ENCODE results near the gene TNKS1BP1. TPM values are rescaled to one million over a fixed set of nuclear protein-coding genes. Genes with fewer than 3 reads are reported as not detected.

The TNKS1BP1 gene
- total RNA-seq, 1 experiment from 2014 or later, result 27.1 TPM

GRCh38 chr11:57359896-57360690 lies 35.3 kb upstream of the TNKS1BP1 start:
- Histone ChIP-seq H3K4me3 (no peak overlapping the region), H3K4me1 (replicated peaks) (no peaks in the 10 kb centered on the region), H3K27ac (no peak overlapping the region), H3K27me3 (replicated peaks) (peaks cover 13% of the 10 kb centered on the region), H3K36me3 (no peaks in the 10 kb centered on the region), H3K9me3 (replicated peaks) (no peaks in the 10 kb centered on the region)
- no peak for DNase-seq (ENCODE audit: low read depth in 1 of 2, low spot score in 2 of 2)

GRCh38 chr11:57359396-57359795 lies 34.6 kb upstream of the TNKS1BP1 start:
- DNase-seq (ENCODE audit: low read depth in 1 of 2, low spot score in 2 of 2), result no peak
- Histone ChIP-seq H3K4me3 (no peak overlapping the region), H3K27ac (no peak overlapping the region), H3K4me1 (replicated peaks) (no peaks in the 10 kb centered on the region), H3K9me3 (replicated peaks) (no peaks in the 10 kb centered on the region), H3K36me3 (no peaks in the 10 kb centered on the region), H3K27me3 (replicated peaks) (peaks cover 13% of the 10 kb centered on the region)

- no peaks in the 10 kb centered on the region for H3K4me1 ChIP-seq (replicated peaks)
- H3K9me3 ChIP-seq (replicated peaks), result no peaks in the 10 kb centered on the region
- H3K4me3 ChIP-seq, result no peak overlapping the region
- H3K27me3 ChIP-seq (replicated peaks), result peaks cover 13% of the 10 kb centered on the region
- DNase-seq (ENCODE audit: low read depth in 1 of 2, low spot score in 2 of 2), result no peak
- no peak overlapping the region for H3K27ac ChIP-seq
- H3K36me3 ChIP-seq, result no peaks in the 10 kb centered on the region
Measured at GRCh38 chr11:57358991-57359390, 34.2 kb upstream of the TNKS1BP1 start.

- no peak for DNase-seq (ENCODE audit: low read depth in 1 of 2, low spot score in 2 of 2)
- Histone ChIP-seq H3K27me3 (replicated peaks) (peaks cover 13% of the 10 kb centered on the region), H3K4me3 (no peak overlapping the region), H3K9me3 (replicated peaks) (no peaks in the 10 kb centered on the region), H3K36me3 (no peaks in the 10 kb centered on the region), H3K27ac (no peak overlapping the region), H3K4me1 (replicated peaks) (no peaks in the 10 kb centered on the region)
Measured at GRCh38 chr11:57358543-57358961, 33.8 kb upstream of the TNKS1BP1 start.

- no peak overlapping the region for H3K4me3 ChIP-seq
Measured at GRCh38 chr11:57357856-57358255, 33.1 kb upstream of the TNKS1BP1 start.

GRCh38 chr11:57357310-57357709 lies 32.6 kb upstream of the TNKS1BP1 start:
- Histone ChIP-seq H3K9me3 (replicated peaks) (no peaks in the 10 kb centered on the region), H3K27me3 (replicated peaks) (peaks cover 13% of the 10 kb centered on the region), H3K27ac (no peak overlapping the region), H3K4me1 (replicated peaks) (no peaks in the 10 kb centered on the region), H3K4me3 (no peak overlapping the region), H3K36me3 (no peaks in the 10 kb centered on the region)
- no peak for DNase-seq (ENCODE audit: low read depth in 1 of 2, low spot score in 2 of 2)

More at GRCh38 chr11:57357856-57358255, 33.1 kb upstream of the TNKS1BP1 start:
- H3K27ac ChIP-seq, result no peak overlapping the region
- H3K9me3 ChIP-seq (replicated peaks), result no peaks in the 10 kb centered on the region
- H3K36me3 ChIP-seq, result no peaks in the 10 kb centered on the region
- no peak for DNase-seq (ENCODE audit: low read depth in 1 of 2, low spot score in 2 of 2)
- H3K27me3 ChIP-seq (replicated peaks), result peaks cover 13% of the 10 kb centered on the region
- no peaks in the 10 kb centered on the region for H3K4me1 ChIP-seq (replicated peaks)

GRCh38 chr11:57356268-57356667 lies 31.5 kb upstream of the TNKS1BP1 start:
- Histone ChIP-seq H3K36me3 (no peaks in the 10 kb centered on the region), H3K4me3 (no peak overlapping the region), H3K4me1 (replicated peaks) (no peaks in the 10 kb centered on the region), H3K27me3 (replicated peaks) (peaks cover 10% of the 10 kb centered on the region), H3K27ac (no peak overlapping the region), H3K9me3 (replicated peaks) (no peaks in the 10 kb centered on the region)
- no peak for DNase-seq (ENCODE audit: low read depth in 1 of 2, low spot score in 2 of 2)

- Histone ChIP-seq H3K4me1 (replicated peaks) (no peaks in the 10 kb centered on the region), H3K36me3 (no peaks in the 10 kb centered on the region), H3K4me3 (no peak overlapping the region), H3K27ac (no peak overlapping the region), H3K9me3 (replicated peaks) (no peaks in the 10 kb centered on the region), H3K27me3 (replicated peaks) (peaks cover 7% of the 10 kb centered on the region)
- DNase-seq (ENCODE audit: low read depth in 1 of 2, low spot score in 2 of 2), result no peak
Measured at GRCh38 chr11:57354699-57355098, 29.9 kb upstream of the TNKS1BP1 start.

- Histone ChIP-seq H3K4me3 (no peak overlapping the region), H3K27me3 (replicated peaks) (peaks cover 6% of the 10 kb centered on the region), H3K36me3 (no peaks in the 10 kb centered on the region), H3K4me1 (replicated peaks) (no peaks in the 10 kb centered on the region), H3K9me3 (replicated peaks) (no peaks in the 10 kb centered on the region), H3K27ac (no peak overlapping the region)
- DNase-seq (ENCODE audit: low read depth in 1 of 2, low spot score in 2 of 2), result no peak
Measured at GRCh38 chr11:57353852-57354251, 29.1 kb upstream of the TNKS1BP1 start.

- H3K27me3 ChIP-seq (replicated peaks), result peaks cover 6% of the 10 kb centered on the region
Measured at GRCh38 chr11:57353446-57353845, 28.7 kb upstream of the TNKS1BP1 start.

GRCh38 chr11:57353036-57353435 lies 28.3 kb upstream of the TNKS1BP1 start:
- Histone ChIP-seq H3K9me3 (replicated peaks) (no peaks in the 10 kb centered on the region), H3K4me1 (replicated peaks) (no peaks in the 10 kb centered on the region), H3K27ac (no peak overlapping the region), H3K36me3 (no peaks in the 10 kb centered on the region), H3K4me3 (no peak overlapping the region), H3K27me3 (replicated peaks) (peaks cover 3% of the 10 kb centered on the region)
- no peak for DNase-seq (ENCODE audit: low read depth in 1 of 2, low spot score in 2 of 2)

More at GRCh38 chr11:57353446-57353845, 28.7 kb upstream of the TNKS1BP1 start:
- H3K4me1 ChIP-seq (replicated peaks), result no peaks in the 10 kb centered on the region
- no peaks in the 10 kb centered on the region for H3K36me3 ChIP-seq
- no peak overlapping the region for H3K4me3 ChIP-seq
- H3K27ac ChIP-seq, result no peak overlapping the region
- no peaks in the 10 kb centered on the region for H3K9me3 ChIP-seq (replicated peaks)
- no peak for DNase-seq (ENCODE audit: low read depth in 1 of 2, low spot score in 2 of 2)

- Histone ChIP-seq H3K36me3 (no peaks in the 10 kb centered on the region), H3K4me3 (no peak overlapping the region), H3K4me1 (replicated peaks) (no peaks in the 10 kb centered on the region), H3K9me3 (replicated peaks) (no peaks in the 10 kb centered on the region), H3K27me3 (replicated peaks) (no peaks in the 10 kb centered on the region; the same call in 1 of the 2 replicates), H3K27ac (no peak overlapping the region)
- peak; percentile 36 to 56 for DNase-seq (ENCODE audit: low read depth in 1 of 2, low spot score in 2 of 2)
Measured at GRCh38 chr11:57349491-57350274, 24.9 kb upstream of the TNKS1BP1 start.

- Histone ChIP-seq H3K27me3 (replicated peaks) (no peaks in the 10 kb centered on the region; the same call in 1 of the 2 replicates), H3K27ac (no peak overlapping the region), H3K9me3 (replicated peaks) (no peaks in the 10 kb centered on the region), H3K4me1 (replicated peaks) (no peaks in the 10 kb centered on the region), H3K4me3 (no peak overlapping the region), H3K36me3 (no peaks in the 10 kb centered on the region)
- DNase-seq (ENCODE audit: low read depth in 1 of 2, low spot score in 2 of 2), result no peak
Measured at GRCh38 chr11:57348636-57349313, 24.0 kb upstream of the TNKS1BP1 start.

GRCh38 chr11:57348052-57348451 lies 23.3 kb upstream of the TNKS1BP1 start:
- H3K36me3 ChIP-seq, result no peaks in the 10 kb centered on the region
- H3K4me1 ChIP-seq (replicated peaks), result no peaks in the 10 kb centered on the region
- H3K27me3 ChIP-seq (replicated peaks), result no peaks in the 10 kb centered on the region; the same call in 1 of the 2 replicates
- no peak overlapping the region for H3K4me3 ChIP-seq
- no peak for DNase-seq (ENCODE audit: low read depth in 1 of 2, low spot score in 2 of 2)
- no peak overlapping the region for H3K27ac ChIP-seq
- H3K9me3 ChIP-seq (replicated peaks), result no peaks in the 10 kb centered on the region
